ENCODE results near the gene MUSK. TPM values are rescaled to one million over a fixed set of nuclear protein-coding genes. Genes with fewer than 3 reads are reported as not detected.

Gene MUSK
- polyA plus RNA-seq, 1 experiment: 0.58 TPM

- no peak for TF ChIP-seq CTCF (IDR thresholded peaks at IDR 0.05; ENCODE audit: low read depth, low read length)
- H3K4me3 ChIP-seq (ENCODE audit: low read depth, low read length): no peak overlapping the region
- no peaks in the 10 kb centered on the region for H3K27me3 ChIP-seq (ENCODE audit: control insufficient read depth, insufficient read depth, low read length)
- no peak overlapping the region for H3K27ac ChIP-seq (ENCODE audit: low read depth, low read length)
- H3K9me3 ChIP-seq (ENCODE audit: control insufficient read depth, insufficient read depth, low read length): peaks cover 5% of the 10 kb centered on the region; the same call in 1 of the 2 replicates
- ChIA-PET POLR2A (interaction anchor here (1.5 kb wide), 1 partner anchor 179 kb away, joined by 4 read pairs; no protein-coding TSS in a partner anchor), CTCF (no interaction called here)
- no peak for DNase-seq (ENCODE audit: low read depth, low spot score)
Measured at GRCh38 chr9:110830495-110830894, 161.9 kb downstream of the MUSK start.

GRCh38 chr9:110832926-110833325 is 164.3 kb downstream of the MUSK start:
- peaks cover 5% of the 10 kb centered on the region; the same call in 1 of the 2 replicates for H3K9me3 ChIP-seq (ENCODE audit: control insufficient read depth, insufficient read depth, low read length)
- H3K4me3 ChIP-seq (ENCODE audit: low read depth, low read length): no peak overlapping the region
- TF ChIP-seq CTCF (IDR thresholded peaks at IDR 0.05; ENCODE audit: low read depth, low read length): no peak
- no peaks in the 10 kb centered on the region for H3K27me3 ChIP-seq (ENCODE audit: control insufficient read depth, insufficient read depth, low read length)
- no peak for DNase-seq (ENCODE audit: low read depth, low spot score)
- CTCF ChIA-PET: interaction anchor here (0.6 kb wide), 1 partner anchor 474 kb away, joined by 6 read pairs; no protein-coding TSS in a partner anchor
- POLR2A ChIA-PET: interaction anchor here (0.6 kb wide), 1 partner anchor 181 kb away, joined by 3 read pairs; no protein-coding TSS in a partner anchor
- H3K27ac ChIP-seq (ENCODE audit: low read depth, low read length): no peak overlapping the region

- peak; percentile 74 for DNase-seq (ENCODE audit: low read depth, low spot score)
- Histone ChIP-seq H3K27ac (ENCODE audit: low read depth, low read length) (no peak overlapping the region), H3K27me3 (ENCODE audit: control insufficient read depth, insufficient read depth, low read length) (no peaks in the 10 kb centered on the region), H3K9me3 (ENCODE audit: control insufficient read depth, insufficient read depth, low read length) (peaks cover 8% of the 10 kb centered on the region), H3K4me3 (ENCODE audit: low read depth, low read length) (no peak overlapping the region)
- no peak for TF ChIP-seq CTCF (IDR thresholded peaks at IDR 0.05; ENCODE audit: low read depth, low read length)
- POLR2A ChIA-PET: interaction anchor here (0.6 to 1.5 kb wide), 2 partner anchors 79 to 83 kb away, joined by 3 to 8 read pairs; no protein-coding TSS in a partner anchor
- CTCF ChIA-PET: interaction anchor here (0.6 kb wide), 1 partner anchor 216 kb away, joined by 3 read pairs; no protein-coding TSS in a partner anchor
Measured at GRCh38 chr9:110835404-110835803, 166.8 kb downstream of the MUSK start.

GRCh38 chr9:110835859-110836271 is 167.3 kb downstream of the MUSK start:
- ChIA-PET POLR2A (interaction anchor here (0.6 to 1.5 kb wide), 3 partner anchors 80 to 201 kb away, joined by 3 to 8 read pairs (median 8); no protein-coding TSS in a partner anchor), CTCF (interaction anchor here (0.6 kb wide), 1 partner anchor 215 kb away, joined by 3 read pairs; no protein-coding TSS in a partner anchor)
- no peak for TF ChIP-seq CTCF (IDR thresholded peaks at IDR 0.05; ENCODE audit: low read depth, low read length)
- no peak for DNase-seq (ENCODE audit: low read depth, low spot score)
- no peak overlapping the region for H3K4me3 ChIP-seq (ENCODE audit: low read depth, low read length)
- H3K9me3 ChIP-seq (ENCODE audit: control insufficient read depth, insufficient read depth, low read length): peaks cover 4% of the 10 kb centered on the region
- no peaks in the 10 kb centered on the region for H3K27me3 ChIP-seq (ENCODE audit: control insufficient read depth, insufficient read depth, low read length)
- peak overlapping the region; percentile 71 for H3K27ac ChIP-seq (ENCODE audit: low read depth, low read length)

GRCh38 chr9:110837401-110838005 is 168.9 kb downstream of the MUSK start:
- no peaks in the 10 kb centered on the region for H3K27me3 ChIP-seq (ENCODE audit: control insufficient read depth, insufficient read depth, low read length)
- TF ChIP-seq CTCF (IDR thresholded peaks at IDR 0.05; ENCODE audit: low read depth, low read length): no peak
- no peak overlapping the region for H3K27ac ChIP-seq (ENCODE audit: low read depth, low read length)
- CTCF ChIA-PET: no interaction called here
- DNase-seq (ENCODE audit: low read depth, low spot score): no peak
- POLR2A ChIA-PET: no interaction called here
- H3K4me3 ChIP-seq (ENCODE audit: low read depth, low read length): no peak overlapping the region
- peaks cover 4% of the 10 kb centered on the region for H3K9me3 ChIP-seq (ENCODE audit: control insufficient read depth, insufficient read depth, low read length)
